GM19351 (cell line): Measurements from ENCODE around the gene TRPM5.

Experiments
- ATAC-seq: cut with Tn5 transposase; IDR thresholded peaks from one replicate; pipeline ENCODE4 v1.9.1; 2021; ENCODE audit warnings: mild to moderate bottlenecking, moderate library complexity; ENCODE audit not compliant: unreplicated experiment

TRPM5 gene

GRCh38 chr11:2440646-2441045 is 3.7 kb downstream of the TRPM5 start:
- ATAC-seq: no peak

- no peak for ATAC-seq
Observed at GRCh38 chr11:2439820-2440219, 4.5 kb downstream of the TRPM5 start.

- ATAC-seq: no peak
Observed at GRCh38 chr11:2437516-2437915, 6.8 kb downstream of the TRPM5 start.

GRCh38 chr11:2436521-2437031 is 7.7 kb downstream of the TRPM5 start:
- ATAC-seq: no peak

GRCh38 chr11:2436013-2436520 is 8.2 kb downstream of the TRPM5 start:
- no peak for ATAC-seq

- no peak for ATAC-seq
Observed at GRCh38 chr11:2435288-2436012, 8.9 kb downstream of the TRPM5 start.

GRCh38 chr11:2434506-2435255 is 9.6 kb downstream of the TRPM5 start:
- ATAC-seq: no peak

GRCh38 chr11:2434008-2434407 is 10.3 kb downstream of the TRPM5 start:
- ATAC-seq: no peak

- no peak for ATAC-seq
Observed at GRCh38 chr11:2433106-2433925, 11.0 kb downstream of the TRPM5 start.

GRCh38 chr11:2432628-2433071 is 11.7 kb downstream of the TRPM5 start:
- no peak for ATAC-seq

GRCh38 chr11:2432171-2432621 is 12.1 kb downstream of the TRPM5 start:
- ATAC-seq: no peak

GRCh38 chr11:2431395-2431794 is 12.9 kb downstream of the TRPM5 start:
- ATAC-seq: no peak

- ATAC-seq: no peak
Observed at GRCh38 chr11:2428322-2428795, 16.0 kb downstream of the TRPM5 start.

GRCh38 chr11:2427721-2428321 is 16.5 kb downstream of the TRPM5 start:
- no peak for ATAC-seq

- no peak for ATAC-seq
Observed at GRCh38 chr11:2426826-2427521, 17.3 kb downstream of the TRPM5 start.

GRCh38 chr11:2426221-2426620 is 18.1 kb downstream of the TRPM5 start:
- ATAC-seq: no peak

GRCh38 chr11:2425506-2425905 is 18.8 kb downstream of the TRPM5 start:
- no peak for ATAC-seq

- no peak for ATAC-seq
Observed at GRCh38 chr11:2424811-2425495, 19.4 kb downstream of the TRPM5 start.
